ENCODE data around the gene BMPR1A. TPM values are rescaled to one million over a fixed set of nuclear protein-coding genes. Genes with fewer than 3 reads are reported as not detected.
"Not testable (repeated sequence)": the region's sequence is repeated elsewhere in the genome, so short reads cannot be mapped to it uniquely, and the experiment has no call there.

The BMPR1A gene
- total and polyA plus RNA-seq, 2 donors from 2014 or later, result 7.9 to 37.4 TPM

GRCh38 chr10:86862786-86863483 lies 106.5 kb downstream of the BMPR1A start:
- Histone ChIP-seq H3K36me3 (ENCODE audit: control insufficient read depth in 2 of 3, insufficient read depth in 3 of 3, low read length in 3 of 3) (no peaks in the 10 kb centered on the region), H3K9ac (ENCODE audit: low read length in 3 of 3) (no peak overlapping the region), H3K4me3 (ENCODE audit: low read length in 3 of 3) (no peak overlapping the region), H3K9me3 (ENCODE audit: control insufficient read depth in 2 of 3, insufficient read depth in 1 of 3, low read length in 3 of 3) (no peaks in the 10 kb centered on the region), H3K27ac (ENCODE audit: low read depth in 2 of 2, low read length in 2 of 2) (no peak overlapping the region), H3K4me1 (ENCODE audit: control insufficient read depth in 2 of 3, insufficient read depth in 2 of 3, low read depth in 1 of 3, low read length in 3 of 3) (no peaks in the 10 kb centered on the region), H3K27me3 (ENCODE audit: control insufficient read depth, insufficient read depth, low read length) (no peaks in the 10 kb centered on the region)
- DNase-seq (peak in 2 of 5 donors; percentile 24 to 34), FAIRE-seq (no peak)
- intact Hi-C loops (cut with DNase I), result no loop called here
- TF ChIP-seq CTCF (IDR thresholded peaks at IDR 0.05; ENCODE audit: borderline replicate concordance, extremely low read depth, insufficient read depth), result no peak

GRCh38 chr10:86863484-86863842 lies 107.0 kb downstream of the BMPR1A start:
- peaks cover 0 to 3% (median 0%) of the 10 kb centered on the region in 3 donors for H3K4me1 ChIP-seq (ENCODE audit: control insufficient read depth in 2 of 3, insufficient read depth in 2 of 3, low read depth in 1 of 3, low read length in 3 of 3)
- H3K27me3 ChIP-seq (ENCODE audit: control insufficient read depth, insufficient read depth, low read length), result no peaks in the 10 kb centered on the region
- intact Hi-C loops (cut with DNase I), result no loop called here
- H3K27ac ChIP-seq (ENCODE audit: low read depth in 2 of 2, low read length in 2 of 2), result no peak overlapping the region
- DNase-seq (no peak), FAIRE-seq (no peak)
- no peaks in the 10 kb centered on the region for H3K9me3 ChIP-seq (ENCODE audit: control insufficient read depth in 2 of 3, insufficient read depth in 1 of 3, low read length in 3 of 3)
- no peak for TF ChIP-seq CTCF (IDR thresholded peaks at IDR 0.05; ENCODE audit: borderline replicate concordance, extremely low read depth, insufficient read depth)
- no peak overlapping the region for H3K9ac ChIP-seq (ENCODE audit: low read length in 3 of 3)
- no peaks in the 10 kb centered on the region for H3K36me3 ChIP-seq (ENCODE audit: control insufficient read depth in 2 of 3, insufficient read depth in 3 of 3, low read length in 3 of 3)
- no peak overlapping the region for H3K4me3 ChIP-seq (ENCODE audit: low read length in 3 of 3)

- intact Hi-C loops (cut with DNase I); H3K4me1 ChIP-seq (ENCODE audit: control insufficient read depth in 2 of 3, insufficient read depth in 2 of 3, low read depth in 1 of 3, low read length in 3 of 3); DNase-seq; H3K4me3 ChIP-seq (ENCODE audit: low read length in 3 of 3); FAIRE-seq; H3K9me3 ChIP-seq (ENCODE audit: control insufficient read depth in 2 of 3, insufficient read depth in 1 of 3, low read length in 3 of 3); H3K9ac ChIP-seq (ENCODE audit: low read length in 3 of 3); H3K27ac ChIP-seq (ENCODE audit: low read depth in 2 of 2, low read length in 2 of 2); H3K27me3 ChIP-seq (ENCODE audit: control insufficient read depth, insufficient read depth, low read length); H3K36me3 ChIP-seq (ENCODE audit: control insufficient read depth in 2 of 3, insufficient read depth in 3 of 3, low read length in 3 of 3): not testable (repeated sequence)
Observed at GRCh38 chr10:86865011-86865811, 108.8 kb downstream of the BMPR1A start.

- Histone ChIP-seq H3K4me1 (ENCODE audit: control insufficient read depth in 2 of 3, insufficient read depth in 2 of 3, low read depth in 1 of 3, low read length in 3 of 3) (peaks cover 0 to 5% (median 5%) of the 10 kb centered on the region in 3 donors), H3K4me3 (ENCODE audit: low read length in 3 of 3) (no peak overlapping the region), H3K9ac (ENCODE audit: low read length in 3 of 3) (no peak overlapping the region), H3K27ac (ENCODE audit: low read depth in 2 of 2, low read length in 2 of 2) (no peak overlapping the region), H3K9me3 (ENCODE audit: control insufficient read depth in 2 of 3, insufficient read depth in 1 of 3, low read length in 3 of 3) (no peaks in the 10 kb centered on the region), H3K36me3 (ENCODE audit: control insufficient read depth in 2 of 3, insufficient read depth in 3 of 3, low read length in 3 of 3) (no peaks in the 10 kb centered on the region), H3K27me3 (ENCODE audit: control insufficient read depth, insufficient read depth, low read length) (no peaks in the 10 kb centered on the region)
- no peak for DNase-seq
- FAIRE-seq, result no peak
- no peak for TF ChIP-seq CTCF (IDR thresholded peaks at IDR 0.05; ENCODE audit: borderline replicate concordance, extremely low read depth, insufficient read depth)
- intact Hi-C loops (cut with DNase I), result no loop called here
Observed at GRCh38 chr10:86867149-86867548, 110.7 kb downstream of the BMPR1A start.
